Liver (tissue), 9 donors: ENCODE results near the gene DCHS2. TPM values are rescaled to one million over a fixed set of nuclear protein-coding genes. Genes with fewer than 3 reads are reported as not detected.

Experiments
- DNase-seq: peaks from one replicate; pipeline ENCODE4 v3.0.0-alpha.2; 2017; ENCODE audit warnings: low spot score
- H3K27ac ChIP-seq, 2 donors: one replicate each; pipeline ENCODE4 v1.7.0; 2013; ENCODE audit warnings: inconsistent platforms in 2 of 2, low read length in 2 of 2, control low read depth in 1 of 2, low read depth in 1 of 2, mild to moderate bottlenecking in 1 of 2
- H3K27me3 ChIP-seq, 4 donors: one replicate each; pipeline versions ENCODE4 v1.6.1 to v1.7.0; 2013; ENCODE audit warnings: low read length in 3 of 4, inconsistent platforms in 1 of 4, mild to moderate bottlenecking in 1 of 4, moderate library complexity in 1 of 4; ENCODE audit not compliant: control insufficient read depth in 4 of 4, insufficient read depth in 4 of 4
- H3K36me3 ChIP-seq, 4 donors: one replicate each; pipeline versions ENCODE4 v1.6.1 to v1.7.0; 2013; ENCODE audit warnings: low read length in 3 of 4, mild to moderate bottlenecking in 3 of 4, low read depth in 1 of 4, moderate library complexity in 1 of 4; ENCODE audit not compliant: control insufficient read depth in 4 of 4, insufficient read depth in 3 of 4
- H3K4me1 ChIP-seq, 4 donors: one replicate each; pipeline versions ENCODE4 v1.6.1 to v1.7.0; 2013; ENCODE audit warnings: low read length in 3 of 4, mild to moderate bottlenecking in 3 of 4, moderate library complexity in 1 of 4; ENCODE audit not compliant: control insufficient read depth in 4 of 4, insufficient read depth in 4 of 4
- H3K4me3 ChIP-seq, 3 donors: one replicate each; pipeline versions ENCODE4 v1.6.1 to v1.7.0; 2013; ENCODE audit warnings: low read length in 3 of 3, control low read depth in 1 of 3, low read depth in 1 of 3, mild to moderate bottlenecking in 1 of 3
- H3K9ac ChIP-seq, 2 donors: one replicate each; pipeline ENCODE4 v1.7.0; 2013; ENCODE audit warnings: low read length in 2 of 2, mild to moderate bottlenecking in 2 of 2, moderate library complexity in 2 of 2, control low read depth in 1 of 2, low read depth in 1 of 2
- H3K9me3 ChIP-seq, 4 donors: one replicate each; pipeline versions ENCODE4 v1.6.1 to v1.7.0; 2013; ENCODE audit warnings: low read length in 3 of 4; ENCODE audit not compliant: control insufficient read depth in 4 of 4
- CTCF ChIP-seq: fragments of 150-350 bp; IDR thresholded peaks from 2 replicates; pipeline ENCODE4 v1.5.1; 2017; ENCODE audit warnings: improper control_type of control experiment, low read depth, low read length; ENCODE audit not compliant: missing input control
- EGR1 ChIP-seq, 2 donors: IDR thresholded peaks; 2 replicates each; pipeline ENCODE4 v1.6.1; 2016 to 2018; ENCODE audit warnings: antibody characterized with exemption in 2 of 2, low read depth in 2 of 2
- FOXA1 ChIP-seq: IDR thresholded peaks from 2 replicates; pipeline ENCODE4 v1.6.1; 2016; ENCODE audit warnings: antibody characterized with exemption
- FOXA2 ChIP-seq: IDR thresholded peaks from 2 replicates; pipeline ENCODE4 v1.6.1; 2016; ENCODE audit warnings: antibody characterized with exemption
- GABPA ChIP-seq, 2 donors: IDR thresholded peaks in 1 of 2; conservative IDR thresholded peaks in 1 of 2; 2 replicates each; pipeline ENCODE4 v1.6.1; 2016; ENCODE audit warnings: antibody characterized with exemption in 2 of 2, mild to moderate bottlenecking in 1 of 2, moderate library complexity in 1 of 2
- HNF4A ChIP-seq, 2 donors: conservative IDR thresholded peaks; 2 replicates each; pipeline ENCODE4 v1.6.1; 2016; ENCODE audit warnings: antibody characterized with exemption in 2 of 2, mild to moderate bottlenecking in 2 of 2
- HNF4G ChIP-seq: IDR thresholded peaks from 2 replicates; pipeline ENCODE4 v1.6.1; 2016; ENCODE audit warnings: antibody characterized with exemption
- MAX ChIP-seq: IDR thresholded peaks from 2 replicates; pipeline ENCODE4 v1.6.1; 2016; ENCODE audit warnings: antibody characterized with exemption
- NR2F2 ChIP-seq: IDR thresholded peaks from 2 replicates; pipeline ENCODE4 v1.6.1; 2016; ENCODE audit warnings: antibody characterized with exemption
- RXRA ChIP-seq, 2 donors: IDR thresholded peaks; 2 replicates each; pipeline ENCODE4 v1.6.1; 2017 to 2018; ENCODE audit warnings: antibody characterized with exemption in 2 of 2, mild to moderate bottlenecking in 1 of 2
- SP1 ChIP-seq: IDR thresholded peaks from 2 replicates; pipeline ENCODE4 v1.6.1; 2018; ENCODE audit warnings: antibody characterized with exemption, mild to moderate bottlenecking
- TAF1 ChIP-seq: conservative IDR thresholded peaks from 2 replicates; pipeline ENCODE4 v1.6.1; 2016; ENCODE audit warnings: antibody characterized with exemption, mild to moderate bottlenecking
- YY1 ChIP-seq: IDR thresholded peaks from 2 replicates; pipeline ENCODE4 v1.6.1; 2016; ENCODE audit warnings: antibody characterized with exemption, mild to moderate bottlenecking
- WGBS: extraction: QIAGEN DNeasy Blood & Tissue Kit; methylation state at CpG from one replicate; pipeline ENCODE4 v1.1.7; 2013; 5-methylcytosine and 5-hydroxymethylcytosine counted together
- polyA plus RNA-seq, 2 donors: library from polyadenylated mRNA; stranded (reverse) in 1 of 2; unstranded in 1 of 2; fragments of 200-250 nt in 1 of 2; fragments of >200 nt in 1 of 2; fragmentation: Nextera tagmentation in 1 of 2; extraction: Ambion mirVana in 1 of 2; gene quantifications; one replicate each; pipeline versions ENCODE4 v1.2.1 to v1.2.3, GENCODE V29; 2013 to 2015
- total RNA-seq, 2 donors: library from RNA; depleted of rRNA; stranded (reverse); fragments of >200 nt; gene quantifications; one replicate each; pipeline ENCODE4 v1.2.3, GENCODE V29; 2014
- TF ChIP-seq, protein P1 (sequence below): IDR thresholded peaks from 2 replicates; pipeline ENCODE4 v1.6.1; 2016; ENCODE audit warnings: antibody characterized with exemption
- TF ChIP-seq, protein P2 (sequence below): IDR thresholded peaks from 2 replicates; pipeline ENCODE4 v1.6.1; 2016; ENCODE audit warnings: antibody characterized with exemption
- donor health status: healthy.
- donor health status: healthy.
- donor health status: healthy.
- donor health status: healthy.
- donor health status: healthy.

Gene DCHS2
- total and polyA plus RNA-seq, 4 donors = 0.07 to 0.50 (median 0.09) TPM; not detected in 1

- no peaks in the 10 kb centered on the region for H3K36me3 ChIP-seq
- no peaks in the 10 kb centered on the region for H3K27me3 ChIP-seq
- no peak overlapping the region for H3K9ac ChIP-seq
- H3K27ac ChIP-seq = no peak overlapping the region
- no peak overlapping the region for H3K4me3 ChIP-seq
- no peaks in the 10 kb centered on the region for H3K9me3 ChIP-seq
- WGBS = 91% methylated on average over 1 of the region's 1 CpG
- no peak for DNase-seq
- TF ChIP-seq FOXA1 = no peak
- no peak for TF ChIP-seq SP1
- no peak for TF ChIP-seq MAX
- TF ChIP-seq, protein P1, sequence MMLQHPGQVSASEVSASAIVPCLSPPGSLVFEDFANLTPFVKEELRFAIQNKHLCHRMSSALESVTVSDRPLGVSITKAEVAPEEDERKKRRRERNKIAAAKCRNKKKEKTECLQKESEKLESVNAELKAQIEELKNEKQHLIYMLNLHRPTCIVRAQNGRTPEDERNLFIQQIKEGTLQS = no peak
- no peak for TF ChIP-seq FOXA2
- no peak for TF ChIP-seq RXRA (IDR thresholded peaks at IDR 0.05)
- TF ChIP-seq HNF4A (conservative IDR thresholded peaks at IDR 0.05) = no peak
- no peak for TF ChIP-seq HNF4G
- no peak for TF ChIP-seq NR2F2
- TF ChIP-seq, protein P2, sequence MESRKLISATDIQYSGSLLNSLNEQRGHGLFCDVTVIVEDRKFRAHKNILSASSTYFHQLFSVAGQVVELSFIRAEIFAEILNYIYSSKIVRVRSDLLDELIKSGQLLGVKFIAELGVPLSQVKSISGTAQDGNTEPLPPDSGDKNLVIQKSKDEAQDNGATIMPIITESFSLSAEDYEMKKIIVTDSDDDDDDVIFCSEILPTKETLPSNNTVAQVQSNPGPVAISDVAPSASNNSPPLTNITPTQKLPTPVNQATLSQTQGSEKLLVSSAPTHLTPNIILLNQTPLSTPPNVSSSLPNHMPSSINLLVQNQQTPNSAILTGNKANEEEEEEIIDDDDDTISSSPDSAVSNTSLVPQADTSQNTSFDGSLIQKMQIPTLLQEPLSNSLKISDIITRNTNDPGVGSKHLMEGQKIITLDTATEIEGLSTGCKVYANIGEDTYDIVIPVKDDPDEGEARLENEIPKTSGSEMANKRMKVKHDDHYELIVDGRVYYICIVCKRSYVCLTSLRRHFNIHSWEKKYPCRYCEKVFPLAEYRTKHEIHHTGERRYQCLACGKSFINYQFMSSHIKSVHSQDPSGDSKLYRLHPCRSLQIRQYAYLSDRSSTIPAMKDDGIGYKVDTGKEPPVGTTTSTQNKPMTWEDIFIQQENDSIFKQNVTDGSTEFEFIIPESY = no peak
- no peak for TF ChIP-seq GABPA (IDR thresholded peaks at IDR 0.05 in 1 of 2, conservative IDR thresholded peaks at IDR 0.05 in 1 of 2)
- no peak for TF ChIP-seq YY1
- H3K4me1 ChIP-seq = no peaks in the 10 kb centered on the region
Measured at GRCh38 chr4:154450966-154451365, 40.6 kb downstream of the DCHS2 start.

DNA sequence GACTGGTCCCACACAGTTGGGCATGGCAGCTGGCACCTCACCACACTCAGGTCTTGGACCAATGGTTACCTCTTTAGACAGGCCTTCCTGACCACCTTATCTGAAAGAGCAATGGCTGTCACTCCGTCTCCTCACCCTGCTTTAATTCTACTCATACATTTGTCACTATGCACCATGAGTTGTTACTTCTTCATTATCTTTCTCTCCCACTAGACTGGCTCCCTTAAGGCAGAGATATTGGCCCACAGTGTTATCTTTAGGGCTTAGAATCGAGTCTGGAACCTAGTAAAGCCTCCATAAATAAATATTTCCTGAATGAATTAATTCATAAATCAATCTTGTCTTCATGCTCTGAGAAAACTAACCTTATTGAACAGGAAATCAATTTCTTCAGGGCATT is 46.6 kb downstream of the DCHS2 start:
- DNase-seq = no peak
- Histone ChIP-seq H3K4me1 (no peaks in the 10 kb centered on the region), H3K27ac (no peak overlapping the region), H3K36me3 (no peaks in the 10 kb centered on the region), H3K9ac (no peak overlapping the region), H3K27me3 (no peaks in the 10 kb centered on the region), H3K4me3 (no peak overlapping the region), H3K9me3 (no peaks in the 10 kb centered on the region)
- 71% methylated on average over 2 of the region's 2 CpGs for WGBS
- no peak for TF ChIP-seq YY1
- no peak for TF ChIP-seq HNF4G
- TF ChIP-seq FOXA2 = no peak
- no peak for TF ChIP-seq GABPA (IDR thresholded peaks at IDR 0.05 in 1 of 2, conservative IDR thresholded peaks at IDR 0.05 in 1 of 2)
- TF ChIP-seq CTCF = no peak
- no peak for TF ChIP-seq EGR1 (IDR thresholded peaks at IDR 0.05; ENCODE audit: low read depth in 2 of 2)
- TF ChIP-seq, protein P2 = no peak
- TF ChIP-seq TAF1 = no peak
